GM19452 (cell line): ENCODE data around the gene IRF2.

Source experiments
- ATAC-seq: cut with Tn5 transposase; IDR thresholded peaks from one replicate; pipeline ENCODE4 v1.9.1; 2021; ENCODE audit not compliant: unreplicated experiment

IRF2 gene

DNA sequence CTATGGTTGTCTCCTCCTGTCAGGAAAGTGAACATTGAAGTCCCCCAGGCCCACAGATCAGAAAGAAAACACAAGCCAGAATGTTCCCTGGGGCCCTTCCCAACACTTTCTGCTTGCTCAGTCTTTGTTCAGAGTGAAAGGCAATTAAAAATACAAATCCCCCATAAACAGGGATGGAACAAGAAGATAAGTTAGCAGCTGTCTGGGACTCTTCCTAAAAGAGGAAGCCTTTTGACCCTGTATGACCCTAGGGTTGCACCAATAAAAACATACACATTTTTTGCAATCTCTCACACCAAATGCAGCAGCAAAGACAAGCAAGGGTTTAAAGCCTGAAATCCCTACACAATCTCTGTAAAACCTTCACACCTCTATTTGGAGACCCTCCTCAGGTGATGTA is 22.6 kb downstream of the IRF2 start:
- ATAC-seq: no peak

DNA sequence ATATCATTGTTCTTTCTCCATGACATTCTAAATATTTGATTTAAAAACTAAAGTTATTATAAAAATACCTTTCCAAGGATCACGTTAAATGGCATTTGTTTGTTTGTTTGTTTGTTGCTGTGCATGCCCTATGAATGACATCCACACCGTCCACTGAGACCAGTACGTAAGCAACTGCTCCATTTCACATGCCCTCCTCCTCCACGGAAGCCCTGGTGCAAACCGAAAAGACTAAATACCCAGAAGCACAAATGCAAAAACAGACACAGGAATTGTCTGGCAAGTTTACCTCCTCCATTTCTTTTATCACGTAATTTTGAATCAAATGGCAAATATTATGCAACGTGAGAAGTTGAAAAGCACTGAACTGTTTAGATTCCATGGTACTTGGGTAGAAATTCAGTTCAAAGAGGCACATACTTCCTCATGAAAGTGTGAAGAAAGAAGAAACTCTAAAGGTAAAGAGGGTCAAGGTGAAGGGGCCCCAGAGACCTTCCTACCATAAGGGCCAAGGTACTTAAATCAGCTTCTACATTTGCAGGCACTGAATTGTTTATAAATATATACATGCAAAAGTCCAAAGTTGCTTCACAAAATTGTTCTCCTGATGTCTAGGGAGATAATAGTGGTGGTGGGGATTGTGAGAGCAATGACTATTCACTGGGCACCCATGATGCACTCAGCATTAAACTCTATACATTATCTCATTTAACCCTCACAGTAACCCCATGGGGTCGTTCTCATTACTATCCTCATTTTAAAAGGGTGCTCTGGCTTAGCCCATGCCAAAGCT is 23.4 kb downstream of the IRF2 start:
- no peak for ATAC-seq

DNA sequence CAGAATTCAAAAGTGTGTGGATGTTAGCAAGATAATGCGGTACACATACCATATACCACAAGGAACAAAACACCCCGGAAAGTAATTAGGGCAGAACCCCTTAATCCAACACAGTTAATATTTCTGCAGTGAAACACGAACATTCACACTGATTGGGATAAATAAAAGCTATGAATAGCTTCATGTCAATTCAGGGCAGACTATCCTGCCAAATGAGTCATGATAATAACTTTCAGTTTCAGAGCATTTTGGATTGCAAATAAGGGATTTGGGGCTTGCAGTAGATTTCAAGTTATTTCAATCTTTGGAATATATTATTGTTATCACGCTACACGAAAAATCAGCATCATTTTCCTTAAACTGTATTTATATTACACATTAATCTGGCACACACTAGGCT is 24.3 kb downstream of the IRF2 start:
- ATAC-seq: no peak

- no peak for ATAC-seq
Observed at GRCh38 chr4:184448821-184449220, 25.5 kb downstream of the IRF2 start.

GRCh38 chr4:184448141-184448540 is 26.2 kb downstream of the IRF2 start:
- ATAC-seq: no peak

DNA sequence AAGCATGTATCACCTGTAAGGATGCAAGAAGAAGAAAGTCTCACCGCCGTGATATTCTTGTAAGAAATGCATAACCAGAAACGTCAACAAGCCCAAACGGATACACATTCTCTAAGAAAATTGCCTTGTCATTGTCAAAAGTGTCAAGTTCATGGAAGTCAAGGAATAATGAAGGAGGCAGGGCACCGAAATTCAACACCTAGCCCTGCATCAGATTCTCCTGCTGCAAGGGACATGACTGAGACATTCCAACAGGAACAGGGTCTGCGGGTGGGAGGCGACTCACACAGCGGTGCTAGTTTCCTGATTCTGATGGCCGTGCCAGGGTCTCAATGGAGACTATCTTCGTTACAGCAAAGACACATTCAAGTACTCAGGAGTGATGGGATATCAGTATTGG is 26.7 kb downstream of the IRF2 start:
- ATAC-seq: no peak

DNA sequence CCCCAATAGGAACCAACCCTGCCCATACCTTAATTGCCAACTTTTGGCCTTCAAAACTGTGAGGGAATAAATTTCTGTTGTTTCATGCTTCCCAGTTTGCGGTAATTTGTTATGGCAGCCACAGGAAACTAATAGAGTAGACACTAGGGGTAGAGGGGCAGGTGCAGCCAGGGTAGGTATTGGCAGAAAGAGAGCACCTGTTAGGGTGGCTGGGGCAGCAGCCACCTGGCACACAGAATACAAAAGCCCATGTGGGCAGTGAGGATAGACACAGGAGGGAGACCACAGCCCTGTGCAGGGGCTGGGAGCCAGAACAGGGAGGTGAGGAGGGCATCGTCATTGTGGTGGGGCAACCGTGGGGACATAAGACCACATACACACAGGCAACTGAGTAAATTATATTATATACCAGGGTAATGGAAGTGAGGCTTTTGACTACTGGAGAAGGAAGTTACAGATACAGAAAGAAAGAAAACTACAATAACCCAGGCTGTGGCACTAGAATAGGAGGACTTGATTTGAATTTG is 28.2 kb downstream of the IRF2 start:
- ATAC-seq: no peak

- ATAC-seq: no peak
Observed at GRCh38 chr4:184444953-184445309, 29.4 kb downstream of the IRF2 start.

DNA sequence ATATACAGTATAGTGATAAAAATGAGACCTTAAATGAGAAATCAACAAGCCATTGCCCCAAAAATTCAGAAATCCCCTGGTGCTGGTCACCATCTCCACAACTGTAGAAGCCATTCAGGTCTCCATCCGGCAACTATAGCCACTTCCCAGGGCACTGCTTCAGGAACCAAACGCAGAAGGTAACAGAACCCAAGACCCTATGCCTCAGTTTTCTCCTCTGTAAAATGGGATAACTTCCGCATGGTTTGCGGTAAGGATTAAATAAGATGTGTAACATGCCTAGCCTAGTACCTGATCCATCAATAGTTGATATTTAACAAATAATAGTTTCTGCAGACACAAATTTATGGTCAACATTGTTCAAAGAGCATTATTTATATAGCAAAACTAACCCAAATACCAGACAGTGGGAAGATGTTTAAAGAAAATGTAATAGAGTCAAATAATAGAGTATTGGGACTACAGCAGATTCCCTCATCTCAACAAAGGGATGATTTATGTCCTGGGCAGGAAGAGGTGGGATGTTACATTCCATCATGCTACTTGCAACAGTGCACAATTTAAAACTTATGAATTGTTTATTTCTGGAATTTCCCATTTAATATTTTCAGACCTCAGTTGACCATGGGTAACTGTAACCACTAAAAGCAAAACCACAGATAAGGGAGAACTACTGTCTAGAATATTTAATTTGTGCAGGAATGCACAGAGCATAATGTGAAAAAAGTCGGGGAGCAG is 30.0 kb downstream of the IRF2 start:
- ATAC-seq: no peak

GRCh38 chr4:184443318-184443717 is 31.0 kb downstream of the IRF2 start:
- ATAC-seq: no peak

GRCh38 chr4:184442314-184442635 is 32.1 kb downstream of the IRF2 start:
- ATAC-seq: no peak

- no peak for ATAC-seq
Observed at GRCh38 chr4:184441461-184442313, 32.7 kb downstream of the IRF2 start.

DNA sequence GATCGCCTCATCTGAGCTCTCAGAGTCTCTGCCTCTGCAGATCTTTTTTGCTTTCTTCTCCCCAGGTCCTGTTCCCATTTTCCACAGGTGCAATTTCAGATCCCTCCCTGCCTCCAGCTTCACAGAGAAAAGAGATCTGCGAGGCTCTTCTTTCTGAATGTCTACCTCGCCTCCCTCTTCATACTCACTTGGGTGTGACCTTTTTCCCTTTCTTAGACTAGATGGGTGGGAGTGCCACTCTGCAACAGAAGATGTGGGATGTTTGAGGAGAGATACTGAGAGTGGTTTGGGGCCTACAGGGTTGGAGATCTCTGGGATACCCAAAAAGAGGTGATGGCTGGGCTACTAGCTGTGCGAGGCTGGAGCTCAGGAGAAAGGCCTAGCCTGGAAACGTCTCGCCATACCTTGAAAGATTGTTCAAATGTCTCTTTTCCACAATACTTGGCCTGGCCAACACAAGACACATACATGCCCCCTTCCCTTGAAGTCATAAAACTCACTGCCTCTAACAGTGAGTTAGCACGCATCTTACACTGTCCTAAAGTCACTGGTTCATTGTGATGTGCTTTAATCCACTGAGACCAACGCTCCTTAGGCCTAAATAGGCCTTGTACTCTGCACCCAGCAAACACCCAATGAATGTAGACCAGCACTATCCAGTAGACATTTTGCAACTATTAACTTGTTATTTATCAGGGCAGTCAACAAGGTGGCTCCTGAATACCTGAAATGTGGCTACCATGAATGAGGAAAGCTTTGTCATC is 33.6 kb downstream of the IRF2 start:
- no peak for ATAC-seq

- no peak for ATAC-seq
Observed at GRCh38 chr4:184439856-184440594, 34.3 kb downstream of the IRF2 start.

DNA sequence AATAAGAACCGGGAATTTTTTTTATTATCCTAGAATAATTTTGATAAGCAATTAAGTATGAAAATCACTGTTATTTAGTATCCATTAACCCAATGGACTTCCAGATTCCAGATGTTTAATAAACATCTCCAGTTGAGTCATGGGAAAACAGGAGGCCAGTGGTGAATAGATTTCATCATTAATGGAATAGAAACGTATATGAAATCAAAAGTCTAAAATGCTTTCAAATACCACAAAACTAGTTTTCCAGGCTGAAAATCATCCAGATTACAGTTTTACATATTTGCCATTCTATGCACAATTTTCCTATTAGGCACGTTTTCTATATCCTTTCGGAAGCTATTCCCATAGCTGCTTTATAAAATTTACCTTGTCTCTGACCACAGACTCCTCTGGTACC is 35.0 kb downstream of the IRF2 start:
- no peak for ATAC-seq

GRCh38 chr4:184438375-184438774 is 36.0 kb downstream of the IRF2 start:
- no peak for ATAC-seq

GRCh38 chr4:184437565-184438265 is 36.6 kb downstream of the IRF2 start:
- ATAC-seq: no peak

GRCh38 chr4:184434501-184435066 is 39.8 kb downstream of the IRF2 start:
- ATAC-seq: no peak

- ATAC-seq: no peak
Observed at GRCh38 chr4:184434021-184434420, 40.3 kb downstream of the IRF2 start.
